Thyroid gland (tissue), 4 donors: ENCODE results near the gene PSTPIP1. TPM values are rescaled to one million over a fixed set of nuclear protein-coding genes. Genes with fewer than 3 reads are reported as not detected.

Source experiments
- DNase-seq, 2 donors: peaks; one replicate each; pipeline ENCODE4 v3.0.0-alpha.2; 2019
- H3K27ac ChIP-seq, 3 donors: fragments of 200-600 bp; sonication (generic); 1 replicate in 2 of 3; 2 replicates in 1 of 3; pipeline ENCODE4 v1.5.1; 2016 to 2019; ENCODE audit warnings: mild to moderate bottlenecking in 1 of 3, moderate library complexity in 1 of 3
- H3K27me3 ChIP-seq: fragments of 200-600 bp; sonication (generic); one replicate; pipeline ENCODE4 v1.5.1; 2019
- H3K36me3 ChIP-seq, 2 donors: fragments of 200-600 bp; sonication (generic); one replicate each; pipeline ENCODE4 v1.5.1; 2016 to 2019
- H3K4me1 ChIP-seq, 2 donors: fragments of 200-600 bp; sonication (generic); one replicate each; pipeline ENCODE4 v1.5.1; 2017 to 2019
- H3K4me3 ChIP-seq, 3 donors: fragments of 200-600 bp; sonication (generic); replicated peaks in 1 of 3; 1 replicate in 2 of 3; 2 replicates in 1 of 3; pipeline ENCODE4 v1.5.1; 2016; ENCODE audit warnings: mild to moderate bottlenecking in 1 of 3
- H3K9me3 ChIP-seq: fragments of 200-600 bp; sonication (generic); one replicate; pipeline ENCODE4 v1.5.1; 2017
- CTCF ChIP-seq, 6 experiments: fragments of 200-600 bp in 3 of 6; fragments of 450-650 bp in 3 of 6; sonication (generic) in 3 of 6; IDR thresholded peaks; one replicate each; pipeline ENCODE4 v1.5.1; 2016 to 2019; ENCODE audit warnings: antibody characterized with exemption in 6 of 6, mild to moderate bottlenecking in 2 of 6, inconsistent platforms in 1 of 6, moderate library complexity in 1 of 6
- POLR2A ChIP-seq, 2 donors: fragments of 450-650 bp; IDR thresholded peaks; one replicate each; pipeline ENCODE4 v1.6.1; 2017; ENCODE audit warnings: antibody characterized with exemption in 2 of 2, mild to moderate bottlenecking in 2 of 2, moderate library complexity in 1 of 2
- WGBS, 2 donors: methylation state at CpG; one replicate each; pipeline ENCODE4 v1.1.5; 2017; 5-methylcytosine and 5-hydroxymethylcytosine counted together
- intact Hi-C: fragments of 100-400 bp; cut with DNase I; formaldehyde crosslinking; loops from one replicate; pipeline ENCODE4 v1.15.1; 2023
- total RNA-seq, 4 donors: library from RNA; depleted of rRNA; stranded (reverse); fragments of >200 nt; gene quantifications; one replicate each; pipeline ENCODE4 v1.2.3, GENCODE V29; 2016

Gene PSTPIP1
- total RNA-seq, 4 donors from 2014 or later, result 1.4 to 6.9 (median 3.7) TPM

- 75 to 78% methylated on average over 6 to 12 of the region's 22 CpGs for WGBS, 2 donors
- peaks cover 0 to 9% of the 10 kb centered on the region in 2 donors for H3K4me1 ChIP-seq
- no peak for DNase-seq
- no peaks in the 10 kb centered on the region for H3K27me3 ChIP-seq
- no peaks in the 10 kb centered on the region for H3K9me3 ChIP-seq
- no peak overlapping the region for H3K4me3 ChIP-seq
- no peak overlapping the region for H3K27ac ChIP-seq
- no peaks in the 10 kb centered on the region for H3K36me3 ChIP-seq
- intact Hi-C loops, result no loop called here
- TF ChIP-seq CTCF (IDR thresholded peaks at IDR 0.05) (no peak), POLR2A (IDR thresholded peaks at IDR 0.05) (no peak)
Observed at GRCh38 chr15:77030048-77030927, 35.4 kb downstream of the PSTPIP1 start.

GRCh38 chr15:77030928-77031375 is 36.0 kb downstream of the PSTPIP1 start:
- intact Hi-C loops, result no loop called here
- DNase-seq, result no peak
- no peaks in the 10 kb centered on the region for H3K9me3 ChIP-seq
- H3K27me3 ChIP-seq, result no peaks in the 10 kb centered on the region
- H3K4me3 ChIP-seq, result no peak overlapping the region
- no peak for TF ChIP-seq POLR2A (IDR thresholded peaks at IDR 0.05)
- H3K36me3 ChIP-seq, result no peaks in the 10 kb centered on the region
- peaks cover 0 to 9% of the 10 kb centered on the region in 2 donors for H3K4me1 ChIP-seq
- WGBS, 2 donors, result 72 to 90% methylated on average over 2 of the region's 10 CpGs
- no peak overlapping the region for H3K27ac ChIP-seq

- no peak overlapping the region for H3K27ac ChIP-seq
- H3K36me3 ChIP-seq, result no peaks in the 10 kb centered on the region
- H3K27me3 ChIP-seq, result no peaks in the 10 kb centered on the region
- intact Hi-C loops, result no loop called here
- H3K4me1 ChIP-seq, result peaks cover 0 to 9% of the 10 kb centered on the region in 2 donors
- no peak overlapping the region for H3K4me3 ChIP-seq
- 64 to 82% methylated on average over 5 to 12 of the region's 12 CpGs for WGBS, 2 donors
- no peak for TF ChIP-seq CTCF (IDR thresholded peaks at IDR 0.05)
- no peak for TF ChIP-seq POLR2A (IDR thresholded peaks at IDR 0.05)
- DNase-seq, result no peak
- H3K9me3 ChIP-seq, result no peaks in the 10 kb centered on the region
Observed at GRCh38 chr15:77031376-77032050, 36.6 kb downstream of the PSTPIP1 start.

- no peaks in the 10 kb centered on the region for H3K27me3 ChIP-seq
- 73 to 82% methylated on average over 20 to 21 of the region's 22 CpGs for WGBS, 2 donors
- TF ChIP-seq CTCF (IDR thresholded peaks at IDR 0.05), result no peak
- TF ChIP-seq POLR2A (IDR thresholded peaks at IDR 0.05), result no peak
- no peak overlapping the region for H3K4me3 ChIP-seq
- H3K9me3 ChIP-seq, result no peaks in the 10 kb centered on the region
- intact Hi-C loops, result no loop called here
- no peak overlapping the region for H3K27ac ChIP-seq
- H3K36me3 ChIP-seq, result no peaks in the 10 kb centered on the region
- DNase-seq, result no peak
- H3K4me1 ChIP-seq, result peaks cover 0 to 9% of the 10 kb centered on the region in 2 donors
Observed at GRCh38 chr15:77032052-77032646, 37.2 kb downstream of the PSTPIP1 start.

- Histone ChIP-seq H3K36me3 (no peaks in the 10 kb centered on the region), H3K9me3 (no peaks in the 10 kb centered on the region), H3K4me1 (peaks cover 0 to 8% of the 10 kb centered on the region in 2 donors), H3K27me3 (no peaks in the 10 kb centered on the region), H3K4me3 (no peak overlapping the region), H3K27ac (no peak overlapping the region)
- intact Hi-C loops, result no loop called here
- no peak for DNase-seq
- TF ChIP-seq CTCF (IDR thresholded peaks at IDR 0.05) (no peak), POLR2A (IDR thresholded peaks at IDR 0.05) (no peak)
- 78 to 94% methylated on average over 7 to 18 of the region's 18 CpGs for WGBS, 2 donors
Observed at GRCh38 chr15:77032647-77033416, 37.9 kb downstream of the PSTPIP1 start.
